ENCODE measurements around the gene ZBTB38.

ZBTB38 gene

GRCh38 chr3:141368925-141369794 lies 856 bp downstream of the ZBTB38 start:
- DNase-seq, result no peak

- no peak for DNase-seq
These were observed 1.8 kb downstream of the ZBTB38 start for GRCh38 chr3:141370065-141370533.

GRCh38 chr3:141371882-141372281 lies 3.6 kb downstream of the ZBTB38 start:
- DNase-seq, result no peak

GRCh38 chr3:141372656-141373055 lies 4.4 kb downstream of the ZBTB38 start:
- no peak for DNase-seq

- no peak for DNase-seq
These were observed 4.9 kb downstream of the ZBTB38 start for GRCh38 chr3:141373232-141373631.

- DNase-seq, result no peak
These were observed 5.6 kb downstream of the ZBTB38 start for GRCh38 chr3:141373768-141374526.

- DNase-seq, result no peak
These were observed 7.3 kb downstream of the ZBTB38 start for GRCh38 chr3:141375381-141376301.

GRCh38 chr3:141377377-141377776 lies 9.1 kb downstream of the ZBTB38 start:
- DNase-seq, result no peak

GRCh38 chr3:141378556-141378955 lies 10.3 kb downstream of the ZBTB38 start:
- DNase-seq, result no peak

- DNase-seq, result no peak
These were observed 11.1 kb downstream of the ZBTB38 start for GRCh38 chr3:141379250-141379966.

GRCh38 chr3:141380279-141380678 lies 12.0 kb downstream of the ZBTB38 start:
- DNase-seq, result no peak

- DNase-seq, result no peak
These were observed 12.7 kb downstream of the ZBTB38 start for GRCh38 chr3:141380987-141381386.

GRCh38 chr3:141382571-141382970 lies 14.3 kb downstream of the ZBTB38 start:
- peak; percentile 39 for DNase-seq

GRCh38 chr3:141383555-141384129 lies 15.3 kb downstream of the ZBTB38 start:
- DNase-seq, result peak; percentile 45

GRCh38 chr3:141384157-141384556 lies 15.9 kb downstream of the ZBTB38 start:
- DNase-seq, result peak; percentile 43

GRCh38 chr3:141384575-141384974 lies 16.3 kb downstream of the ZBTB38 start:
- peak; percentile 44 for DNase-seq

GRCh38 chr3:141385406-141386125 lies 17.3 kb downstream of the ZBTB38 start:
- no peak for DNase-seq

GRCh38 chr3:141386126-141386488 lies 17.8 kb downstream of the ZBTB38 start:
- no peak for DNase-seq

GRCh38 chr3:141386611-141387111 lies 18.4 kb downstream of the ZBTB38 start:
- peak; percentile 73 for DNase-seq

GRCh38 chr3:141387516-141387915 lies 19.2 kb downstream of the ZBTB38 start:
- no peak for DNase-seq

- no peak for DNase-seq
These were observed 20.1 kb downstream of the ZBTB38 start for GRCh38 chr3:141388395-141388794.

Data from NCI-H1092 (cell line).